ENCODE results near the gene CST9.

DNA sequence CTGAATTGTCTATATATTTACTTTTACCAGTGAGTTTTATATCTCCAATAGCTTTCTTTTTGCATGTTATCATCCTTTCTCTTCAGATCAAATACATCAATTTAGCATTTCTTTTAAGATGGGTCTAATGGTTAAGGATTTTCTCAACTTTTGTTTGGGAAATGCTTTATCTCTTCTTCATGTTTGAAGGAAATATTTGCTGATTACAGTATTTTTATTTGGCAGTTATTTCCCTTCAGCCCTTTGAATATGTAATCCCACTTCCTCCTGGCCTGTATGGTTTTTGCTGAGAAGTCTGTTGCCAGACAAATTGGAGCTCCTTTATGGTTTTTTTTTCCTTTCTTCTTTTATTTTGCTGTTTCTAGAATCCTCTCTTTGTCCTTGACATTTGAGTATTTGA lies 30.7 kb downstream of the CST9 start:
- TF ChIP-seq, protein P1, sequence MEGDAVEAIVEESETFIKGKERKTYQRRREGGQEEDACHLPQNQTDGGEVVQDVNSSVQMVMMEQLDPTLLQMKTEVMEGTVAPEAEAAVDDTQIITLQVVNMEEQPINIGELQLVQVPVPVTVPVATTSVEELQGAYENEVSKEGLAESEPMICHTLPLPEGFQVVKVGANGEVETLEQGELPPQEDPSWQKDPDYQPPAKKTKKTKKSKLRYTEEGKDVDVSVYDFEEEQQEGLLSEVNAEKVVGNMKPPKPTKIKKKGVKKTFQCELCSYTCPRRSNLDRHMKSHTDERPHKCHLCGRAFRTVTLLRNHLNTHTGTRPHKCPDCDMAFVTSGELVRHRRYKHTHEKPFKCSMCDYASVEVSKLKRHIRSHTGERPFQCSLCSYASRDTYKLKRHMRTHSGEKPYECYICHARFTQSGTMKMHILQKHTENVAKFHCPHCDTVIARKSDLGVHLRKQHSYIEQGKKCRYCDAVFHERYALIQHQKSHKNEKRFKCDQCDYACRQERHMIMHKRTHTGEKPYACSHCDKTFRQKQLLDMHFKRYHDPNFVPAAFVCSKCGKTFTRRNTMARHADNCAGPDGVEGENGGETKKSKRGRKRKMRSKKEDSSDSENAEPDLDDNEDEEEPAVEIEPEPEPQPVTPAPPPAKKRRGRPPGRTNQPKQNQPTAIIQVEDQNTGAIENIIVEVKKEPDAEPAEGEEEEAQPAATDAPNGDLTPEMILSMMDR (IDR thresholded peaks at IDR 0.05), result no peak
- TF ChIP-seq POLR2A (IDR thresholded peaks at IDR 0.05) (no peak), POLR2AphosphoS5 (IDR thresholded peaks at IDR 0.05) (no peak)

Data from suprapubic skin (tissue), 4 donors.